Brain microvascular endothelial cell (primary cell): Measurements from ENCODE around the gene RBBP8NL.
A peak's percentile ranks its signal among the peaks of the same experiment; 100 is the strongest.

Experiments used
- DNase-seq: peaks from one replicate; pipeline ENCODE4 v3.0.0-alpha.2; 2020
- H3K27ac ChIP-seq: fragments of 250-450 bp; sonication (Bioruptor Pico); 2 replicates; pipeline ENCODE4 v1.5.1; 2020; ENCODE audit warnings: mild to moderate bottlenecking, moderate library complexity
- H3K27me3 ChIP-seq: fragments of 250-450 bp; sonication (Bioruptor Pico); replicated peaks from 2 replicates; pipeline ENCODE4 v1.5.1; 2020; ENCODE audit warnings: mild to moderate bottlenecking
- H3K36me3 ChIP-seq: fragments of 250-450 bp; sonication (Bioruptor Pico); replicated peaks from 2 replicates; pipeline ENCODE4 v1.5.1; 2020; ENCODE audit warnings: mild to moderate bottlenecking
- H3K4me3 ChIP-seq: 2 replicates; pipeline ENCODE4 v1.5.1; 2011; ENCODE audit warnings: low read depth, mild to moderate bottlenecking, control low read depth, low read length, moderate library complexity
- CTCF ChIP-seq: IDR thresholded peaks from 2 replicates; pipeline ENCODE4 v1.5.1; 2011; ENCODE audit warnings: low read depth, mild to moderate bottlenecking, moderate library complexity, low read length, control low read depth, inconsistent platforms; ENCODE audit errors: missing control alignments
- in situ Hi-C: cut with HindIII; loops from 2 replicates; pipeline ENCODE4 v1.10.0; 2017; ENCODE audit warnings: low sequenced_read_pairs, low pct_ligation_motif_present

RBBP8NL gene

GRCh38 chr20:62409931-62410745, 17.2 kb downstream of the RBBP8NL start:
- no peak for DNase-seq
- no peak overlapping the region for H3K27ac ChIP-seq
- H3K4me3 ChIP-seq, result no peak overlapping the region
- H3K27me3 ChIP-seq, result no peaks in the 10 kb centered on the region
- TF ChIP-seq CTCF, result peak; percentile 75
- in situ Hi-C loops, result no loop called here
- no peaks in the 10 kb centered on the region for H3K36me3 ChIP-seq

GRCh38 chr20:62409086-62409853, 18.1 kb downstream of the RBBP8NL start:
- Histone ChIP-seq H3K27ac (no peak overlapping the region), H3K27me3 (no peaks in the 10 kb centered on the region), H3K36me3 (no peaks in the 10 kb centered on the region), H3K4me3 (no peak overlapping the region)
- in situ Hi-C loops, result no loop called here
- TF ChIP-seq CTCF, result no peak
- DNase-seq, result no peak

GRCh38 chr20:62408640-62409039, 18.7 kb downstream of the RBBP8NL start:
- no peaks in the 10 kb centered on the region for H3K36me3 ChIP-seq
- in situ Hi-C loops, result no loop called here
- TF ChIP-seq CTCF, result no peak
- no peak overlapping the region for H3K27ac ChIP-seq
- no peaks in the 10 kb centered on the region for H3K27me3 ChIP-seq
- H3K4me3 ChIP-seq, result no peak overlapping the region
- no peak for DNase-seq

GRCh38 chr20:62408055-62408454, 19.3 kb downstream of the RBBP8NL start:
- Histone ChIP-seq H3K27ac (no peak overlapping the region), H3K27me3 (no peaks in the 10 kb centered on the region), H3K36me3 (no peaks in the 10 kb centered on the region), H3K4me3 (no peak overlapping the region)
- in situ Hi-C loops, result no loop called here
- no peak for TF ChIP-seq CTCF
- DNase-seq, result no peak

- Histone ChIP-seq H3K36me3 (no peaks in the 10 kb centered on the region), H3K4me3 (peak within 1 kb of the TSS; percentile 60), H3K27ac (no peak within 1 kb of the TSS), H3K27me3 (no peaks in the 10 kb centered on the region)
- TF ChIP-seq CTCF, result no peak
- peak; percentile 88 for DNase-seq
- in situ Hi-C loops, result no loop called here
Observed at GRCh38 chr20:62407221-62407992, 19.9 kb downstream of the RBBP8NL start, which contains the start of gene CABLES2. TSS of gene CABLES2 (minus strand) at chr20:62407285. CDS start at chr20:62407276, 9 bp downstream.
